Left renal cortex interstitium (tissue), 4 donors: Measurements from ENCODE around the gene CCDC82. TPM values are rescaled to one million over a fixed set of nuclear protein-coding genes. Genes with fewer than 3 reads are reported as not detected.
"Not testable (repeated sequence)": the region's sequence is repeated elsewhere in the genome, so short reads cannot be mapped to it uniquely, and the experiment has no call there.

Experiments
- DNase-seq, 4 donors: peaks; one replicate each; pipeline ENCODE4 v3.0.0-alpha.2; 2013; ENCODE audit warnings: low read depth in 4 of 4, low spot score in 2 of 4, missing footprints in 1 of 4
- polyA plus RNA-seq, 4 donors: library from polyadenylated mRNA; unstranded; fragments of 120-200 nt; gene quantifications; one replicate each; pipeline ENCODE4 v1.2.1, GENCODE V29; 2013; ENCODE audit not compliant: insufficient read length in 4 of 4

Gene CCDC82
- 10 to 100 TPM; 38.3 to 59.6 (median 51.2) TPM for polyA plus RNA-seq

DNA sequence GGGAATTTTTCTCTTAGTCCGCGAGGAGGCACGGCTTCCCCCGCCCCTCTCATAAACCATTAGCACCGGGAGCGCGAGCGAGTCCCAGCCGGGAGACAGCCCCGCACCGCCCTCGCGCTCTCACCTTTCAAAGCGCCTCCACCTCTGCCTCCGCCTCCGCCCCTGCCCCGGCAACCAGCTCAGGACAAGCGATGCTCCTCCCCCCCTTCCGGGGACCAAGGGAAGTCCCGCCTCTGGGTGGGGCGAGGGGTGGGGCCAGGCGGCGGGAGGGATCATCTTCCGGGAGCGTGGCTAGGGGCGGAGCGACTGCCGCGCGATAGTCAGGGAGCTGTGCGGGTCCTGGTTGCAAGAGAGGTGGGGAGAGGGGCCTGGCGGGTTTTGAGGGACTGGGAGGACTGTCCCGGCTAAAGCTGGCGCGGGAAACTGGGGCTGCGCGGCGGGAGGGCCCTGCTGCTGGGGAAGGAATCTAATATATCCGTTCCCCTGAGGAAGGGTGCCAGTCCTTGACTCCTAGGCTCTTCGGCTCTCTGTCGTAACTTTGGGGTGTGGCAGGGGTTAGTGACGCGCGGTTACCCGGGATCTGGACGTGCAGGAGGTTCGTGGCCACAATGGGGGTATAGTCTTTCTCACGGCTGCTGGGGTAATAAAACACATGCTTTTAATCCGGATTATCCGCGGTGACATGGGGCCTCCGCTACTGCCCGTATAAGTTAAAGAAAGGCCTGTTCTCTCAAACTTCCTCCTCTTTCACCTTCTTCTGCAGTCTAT is at the start of gene CCDC82, which contains the start of gene JRKL:
CCDC82 (minus strand) TSS at position 193 of the 768 bp plus-strand sequence. CDS start 5,165 bp downstream, outside the sequence.
JRKL (plus strand) TSS at position 294 of the 768 bp plus-strand sequence. CDS start 637 bp downstream, outside the sequence.
- DNase-seq, result peak; percentile 83 to 94 (median 92)

DNA sequence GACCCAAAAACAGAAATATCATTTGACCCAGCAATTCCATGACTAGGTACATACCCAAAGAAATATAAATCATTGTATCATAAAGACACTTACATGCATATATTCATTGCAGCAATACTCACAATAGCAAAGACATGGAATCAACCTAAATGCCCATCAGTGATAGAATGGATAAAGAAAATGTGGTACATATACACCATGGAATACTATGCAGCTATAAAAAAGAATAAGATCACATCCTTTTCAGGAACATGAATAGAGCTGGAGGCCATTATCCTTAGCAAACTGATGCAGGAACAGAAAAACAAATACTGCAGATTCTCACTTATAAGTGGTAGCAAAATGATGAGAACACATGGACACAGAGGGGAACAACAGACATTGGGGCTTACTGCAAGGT is 42.9 kb upstream of the CCDC82 start:
- DNase-seq, result not testable (repeated sequence)

DNA sequence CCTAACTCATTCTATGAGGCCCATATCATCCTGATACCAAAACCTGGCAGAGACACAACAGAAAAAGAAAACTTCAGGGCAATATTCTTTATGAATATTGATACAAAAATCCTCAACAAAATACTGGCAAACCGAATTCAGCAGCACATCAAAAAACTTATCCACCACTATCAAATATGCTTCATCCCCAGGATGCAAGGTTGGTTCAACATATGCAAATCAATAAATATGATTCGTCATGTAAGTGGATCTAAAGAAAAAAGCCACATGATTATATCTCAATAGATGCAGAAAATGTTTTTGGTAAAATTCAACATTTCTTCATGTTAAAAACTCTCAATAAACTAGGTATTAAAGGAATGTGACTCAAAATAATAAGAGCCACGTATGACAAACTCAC is 41.0 kb upstream of the CCDC82 start:
- DNase-seq, result no peak

- no peak for DNase-seq
These were observed 35.0 kb upstream of the CCDC82 start for GRCh38 chr11:96424693-96425092.

DNA sequence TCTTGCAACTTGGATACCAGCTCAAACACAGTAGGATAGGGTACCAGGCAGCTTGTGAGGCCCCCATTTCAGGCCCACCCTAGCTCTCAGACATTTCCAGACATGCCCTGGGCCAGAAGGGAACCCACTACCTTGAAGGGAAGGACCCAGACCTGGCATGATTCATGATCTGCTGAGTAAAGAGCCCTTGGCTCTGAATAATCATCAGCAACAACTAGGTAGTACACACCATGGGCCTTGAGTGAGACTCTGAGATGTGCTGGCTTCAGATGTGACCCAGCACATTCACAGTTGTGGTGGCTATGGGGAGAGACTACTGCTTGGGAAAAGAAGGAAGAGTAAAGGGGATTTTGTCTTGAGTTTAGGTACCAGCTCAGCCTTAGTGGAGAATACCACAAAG is 23.7 kb upstream of the CCDC82 start:
- no peak for DNase-seq

GRCh38 chr11:96412761-96413381 is 23.2 kb upstream of the CCDC82 start:
- no peak for DNase-seq

DNA sequence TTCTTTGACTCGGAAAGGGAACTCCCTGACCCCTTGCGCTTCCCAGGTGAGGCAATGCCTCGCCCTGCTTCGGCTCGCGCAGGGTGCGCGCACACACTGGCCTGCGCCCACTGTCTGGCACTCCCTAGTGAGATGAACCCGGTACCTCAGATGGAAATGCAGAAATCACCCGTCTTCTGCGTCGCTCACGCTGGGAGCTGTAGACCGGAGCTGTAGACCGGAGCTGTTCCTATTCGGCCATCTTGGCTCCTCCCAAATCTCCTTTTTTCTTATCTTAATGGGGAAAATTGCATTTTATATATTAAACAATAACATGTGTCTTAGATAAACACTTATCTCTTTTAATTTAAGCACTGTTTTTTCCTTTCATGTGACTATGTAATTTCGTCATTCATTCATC is 21.7 kb upstream of the CCDC82 start:
- not testable (repeated sequence) for DNase-seq

GRCh38 chr11:96400697-96401096 is 11.0 kb upstream of the CCDC82 start:
- no peak for DNase-seq

GRCh38 chr11:96397863-96398262 is 8.2 kb upstream of the CCDC82 start:
- DNase-seq, result no peak

DNA sequence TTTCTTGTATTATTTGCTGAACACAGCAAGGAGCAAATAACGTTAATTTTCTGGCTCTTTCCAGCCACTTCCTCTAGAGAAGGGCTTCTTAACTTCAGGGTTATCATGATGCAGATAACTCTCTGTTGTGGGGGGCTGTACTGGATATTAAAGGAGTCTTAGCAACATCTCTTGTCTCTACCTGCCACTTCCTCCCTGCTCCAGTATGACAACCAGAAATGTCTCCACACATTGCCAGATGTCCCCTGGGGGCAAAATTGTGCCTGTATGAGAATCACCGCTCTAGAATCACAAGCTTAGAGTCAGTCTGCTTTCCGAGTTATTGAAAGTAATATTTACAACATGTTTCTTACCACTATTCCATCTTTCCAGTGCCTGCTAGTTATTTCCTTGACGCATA is 6.9 kb upstream of the CCDC82 start:
- no peak for DNase-seq

GRCh38 chr11:96394773-96395172 is 5.1 kb upstream of the CCDC82 start:
- no peak for DNase-seq

DNA sequence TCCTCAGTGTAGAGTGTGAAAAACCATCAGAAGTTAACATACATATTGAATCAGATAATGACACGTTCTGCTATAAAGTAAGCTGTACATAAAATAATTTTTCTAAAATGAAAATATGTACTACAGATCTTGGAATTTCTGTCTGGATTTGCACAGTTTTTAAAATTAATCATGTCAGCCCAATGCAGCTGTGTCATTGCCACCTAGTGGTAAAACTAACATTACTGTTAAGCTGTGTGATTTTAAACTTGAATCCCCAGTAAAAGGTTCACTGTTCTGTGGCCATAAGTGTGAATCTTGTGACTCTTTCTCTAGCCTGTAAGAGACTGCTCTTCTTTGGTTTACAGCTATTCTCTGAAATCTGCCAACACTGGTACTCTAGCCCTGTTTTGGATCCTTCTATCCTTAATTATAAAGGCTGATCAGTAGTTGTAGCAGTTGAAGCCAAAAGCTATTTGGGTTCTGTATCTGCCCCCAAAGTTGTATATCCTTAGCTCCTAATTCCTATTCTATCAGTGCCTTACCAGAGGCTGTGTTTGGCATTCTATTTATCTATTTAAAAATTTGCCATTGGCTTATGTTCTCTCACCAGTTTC is 4.1 kb upstream of the CCDC82 start:
- DNase-seq, result peak in 1 of 4 donors; percentile 17

- DNase-seq, result no peak
These were observed 2.1 kb upstream of the CCDC82 start for GRCh38 chr11:96391698-96392307.

DNA sequence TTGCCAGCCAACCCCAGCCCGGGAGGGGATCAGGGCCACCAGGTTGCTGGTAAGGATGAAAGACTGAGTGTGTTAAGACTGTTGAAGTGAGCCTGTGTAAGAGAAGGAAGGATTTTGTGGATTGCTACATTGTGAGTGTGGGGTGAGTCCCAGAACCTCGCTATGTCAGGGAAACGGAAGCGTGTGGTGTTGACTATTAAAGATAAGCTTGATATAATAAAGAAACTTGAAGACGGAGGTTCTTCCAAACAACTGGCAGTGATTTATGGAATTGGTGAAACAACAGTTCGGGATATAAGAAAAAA is 728 bp upstream of the CCDC82 start:
- no peak for DNase-seq

- DNase-seq, result peak; percentile 62 to 72 (median 66)
These were observed 607 bp downstream of the CCDC82 start for GRCh38 chr11:96388891-96389719.

- DNase-seq, result no peak
These were observed 4.5 kb downstream of the CCDC82 start for GRCh38 chr11:96385187-96385586.

DNA sequence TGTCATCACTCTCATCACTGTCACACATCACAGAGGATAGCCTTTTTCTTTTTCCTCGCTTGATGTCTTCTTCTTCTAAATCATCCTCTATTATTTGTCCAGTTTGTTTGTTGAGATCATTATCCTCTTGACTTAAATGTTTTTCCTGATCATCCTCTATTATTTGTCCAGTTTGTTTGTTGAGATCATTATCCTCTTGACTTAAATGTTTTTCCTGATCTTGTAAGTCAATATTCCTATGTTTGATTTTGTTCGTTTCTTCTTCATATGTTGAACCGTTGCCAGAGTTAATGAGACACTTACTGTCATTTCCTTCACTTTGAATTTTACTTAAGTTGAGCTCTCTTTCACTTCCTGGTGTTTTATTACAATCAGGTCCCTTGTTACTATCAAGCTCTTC is 5.6 kb downstream of the CCDC82 start:
- no peak for DNase-seq

DNA sequence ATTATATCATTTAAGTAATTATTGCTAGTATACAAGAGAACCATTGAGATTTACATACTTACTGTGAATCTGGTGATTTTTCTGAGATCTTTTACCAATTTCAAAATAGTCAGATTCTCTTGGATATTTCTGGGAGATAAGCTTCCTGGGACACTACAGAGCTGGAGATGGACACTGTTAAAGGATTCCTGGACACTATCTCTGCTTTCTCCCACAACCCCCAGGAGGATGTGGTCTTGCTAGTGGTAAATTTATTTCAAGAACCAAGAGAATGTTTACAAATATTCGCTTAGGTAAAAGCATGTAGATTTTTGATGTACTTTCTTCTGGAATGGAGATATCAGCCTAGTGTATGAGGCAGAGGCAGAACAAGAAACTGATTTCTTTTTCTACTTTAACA is 12.9 kb downstream of the CCDC82 start:
- no peak for DNase-seq

- no peak for DNase-seq
These were observed 15.9 kb downstream of the CCDC82 start for GRCh38 chr11:96373826-96374225.

DNA sequence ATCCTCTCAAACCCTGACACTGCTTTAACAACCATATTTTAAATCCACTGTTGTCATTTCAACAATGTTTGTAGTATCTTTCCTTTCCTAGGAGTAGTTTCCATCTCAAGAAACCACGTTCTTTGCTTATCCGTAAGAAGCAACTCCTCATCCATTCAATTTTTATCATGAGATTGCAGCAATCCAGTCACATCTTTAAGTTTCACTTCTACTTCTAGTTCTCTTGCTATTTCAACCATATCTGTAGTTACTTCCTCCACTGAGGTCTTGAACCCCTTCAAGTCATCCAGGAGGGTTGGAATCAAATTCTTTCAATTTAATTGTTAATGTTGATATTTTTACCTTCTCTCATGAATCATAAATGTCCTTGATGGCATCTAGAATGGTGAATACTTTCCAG is 22.4 kb downstream of the CCDC82 start:
- no peak for DNase-seq
